Loucy (cell line): ENCODE data around the gene LRRTM4.

ENCODE experiments used
- CTCF ChIP-seq: fragments of 200-600 bp; sonication (generic); conservative IDR thresholded peaks from 2 replicates; pipeline ENCODE4 v1.5.1; 2014; ENCODE audit warnings: mild to moderate bottlenecking, antibody characterized with exemption, low read length
- EZH2phosphoT487 ChIP-seq: fragments of 200-600 bp; IDR thresholded peaks from 2 replicates; pipeline ENCODE4 v1.6.1; 2018; ENCODE audit warnings: antibody characterized with exemption, mild to moderate bottlenecking, moderate library complexity, borderline replicate concordance

GRCh38 chr2:77191665-77192064, 330.5 kb downstream of the LRRTM4 start:
- TF ChIP-seq CTCF (no peak), EZH2phosphoT487 (no peak)
